Kasumi-1 (cell line): ENCODE results near the gene CYP2W1.
"Not testable (repeated sequence)": the region's sequence is repeated elsewhere in the genome, so short reads cannot be mapped to it uniquely, and the experiment has no call there.

ENCODE experiments used
- DNase-seq, 2 experiments: peaks; one replicate each; lab custom pipeline; 2025; lab: John Stamatoyannopoulos, UW

Gene CYP2W1

DNA sequence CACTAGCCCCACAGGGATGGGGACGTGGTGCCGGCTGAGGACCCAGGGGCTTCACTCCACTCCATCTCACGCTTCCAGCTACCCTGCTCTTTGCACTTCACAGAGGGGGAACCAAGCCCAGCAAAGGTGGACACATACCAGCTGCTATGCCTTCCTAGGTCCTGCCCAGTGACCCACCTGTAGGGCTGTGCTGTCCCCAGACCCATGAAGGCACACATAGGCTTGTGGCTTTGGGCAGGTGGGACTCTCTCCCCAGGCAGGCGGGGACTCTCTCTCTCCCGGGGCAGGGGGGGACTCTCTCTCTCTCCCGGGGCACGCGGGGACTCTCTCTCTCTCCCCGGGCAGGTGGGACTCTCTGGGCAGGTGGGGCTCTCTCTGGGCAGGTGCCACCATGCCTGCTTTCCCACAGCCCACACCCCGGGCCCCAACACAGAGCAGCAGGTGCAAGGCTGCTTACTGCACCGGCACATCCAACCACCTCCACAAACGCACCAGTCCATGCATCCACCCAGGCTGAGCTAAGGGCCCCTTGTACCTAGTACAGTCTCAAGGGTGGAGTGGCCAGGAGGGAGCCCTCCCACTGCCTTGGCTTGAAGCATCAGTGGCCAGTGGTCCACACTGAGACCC is 47.6 kb downstream of the CYP2W1 start:
- DNase-seq = no peak

GRCh38 chr7:1031716-1032455 is 48.9 kb downstream of the CYP2W1 start:
- DNase-seq = no peak

DNA sequence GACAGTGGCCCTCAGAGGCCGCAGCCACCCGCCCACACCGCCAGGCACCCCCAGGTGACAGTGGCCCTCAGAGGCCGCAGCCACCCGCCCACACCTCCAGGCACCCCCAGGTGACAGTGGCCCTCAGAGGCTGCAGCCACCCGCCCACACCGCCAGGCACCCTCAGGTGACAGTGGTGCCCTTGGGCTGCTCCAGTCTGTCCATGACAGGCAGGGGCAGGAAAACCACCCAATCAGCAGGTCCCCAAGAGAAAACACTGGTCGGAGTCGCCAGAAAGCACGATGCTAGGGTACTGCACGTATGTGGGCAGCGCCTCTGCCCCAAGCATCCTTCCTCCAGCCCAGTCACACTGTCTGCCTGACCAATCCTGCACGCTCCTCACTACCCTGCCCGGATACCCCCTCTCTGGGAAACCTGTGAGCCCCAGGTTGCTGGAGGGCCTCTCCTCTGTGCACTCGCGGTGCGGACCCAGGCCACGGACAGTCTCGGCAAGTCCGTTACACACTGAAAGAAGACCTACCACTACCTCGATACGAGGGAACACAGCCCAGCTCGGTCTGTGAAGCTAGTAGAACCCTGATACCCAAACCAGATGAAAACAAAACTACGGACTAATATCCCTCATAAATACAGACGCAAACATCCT is 49.7 kb downstream of the CYP2W1 start:
- DNase-seq = no peak

DNA sequence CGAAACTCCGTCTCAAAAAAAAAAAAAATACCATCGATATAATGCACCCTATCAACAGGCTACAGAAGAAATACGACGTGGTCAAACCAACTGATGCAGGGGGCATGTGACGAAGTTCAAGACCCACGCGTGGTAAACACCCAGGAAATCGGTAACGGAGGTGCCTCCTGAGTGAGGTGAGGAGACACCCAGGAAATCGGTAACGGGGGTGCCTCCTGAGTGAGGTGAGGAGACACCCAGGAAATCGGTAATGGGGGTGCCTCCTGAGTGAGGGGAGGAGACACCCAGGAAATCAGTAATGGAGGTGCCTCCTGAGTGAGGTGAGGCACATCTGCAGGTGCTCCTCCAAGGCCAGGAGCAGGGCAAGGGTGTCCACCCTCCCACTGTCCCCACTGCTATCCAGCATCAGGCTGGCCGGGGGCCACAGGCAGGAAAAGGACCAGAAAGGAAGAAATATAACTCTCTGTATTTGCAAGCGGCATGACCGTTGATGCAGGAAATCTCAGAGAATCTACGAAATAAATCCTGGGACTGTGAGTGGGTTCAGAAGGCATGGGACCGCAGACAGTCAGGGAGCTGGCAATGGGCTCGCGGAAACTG is 50.7 kb downstream of the CYP2W1 start:
- no peak for DNase-seq

- not testable (repeated sequence) for DNase-seq
Observed at GRCh38 chr7:1034769-1035168, 51.8 kb downstream of the CYP2W1 start.

GRCh38 chr7:1036164-1036928 is 53.4 kb downstream of the CYP2W1 start:
- not testable (repeated sequence) for DNase-seq
